B cell (primary cell): Measurements from ENCODE around the gene CTNNA2. TPM values are rescaled to one million over a fixed set of nuclear protein-coding genes. Genes with fewer than 3 reads are reported as not detected.

ENCODE experiments used
- ATAC-seq: fragments of 200-7000 bp; cut with Tn5 transposase; one replicate; pipeline ENCODE4 v1.10.0; 2021; ENCODE audit warnings: low read depth, mild to moderate bottlenecking, moderate number of reproducible peaks, moderate library complexity
- CTCF ChIA-PET: fragments of 350-600 bp; sonication (Branson Sonifier 250); formaldehyde crosslinking; loops from one replicate; lab custom pipeline; 2021; ENCODE audit warnings: antibody characterized with exemption, inconsistent platforms; lab: Charles Lee
- POLR2A ChIA-PET: fragments of 350-600 bp; sonication (Branson Sonifier 250); formaldehyde crosslinking; loops from one replicate; lab custom pipeline; 2021; ENCODE audit warnings: antibody characterized with exemption; lab: Charles Lee
- DNase-seq: peaks from one replicate; pipeline ENCODE4 v3.0.0; 2013
- H2AFZ ChIP-seq: 2 replicates; pipeline ENCODE4 v1.6.1; 2012; ENCODE audit warnings: mild to moderate bottlenecking, low read depth, low read length; ENCODE audit not compliant: insufficient read depth, poor library complexity, severe bottlenecking
- H3K27ac ChIP-seq, 2 donors: 1 replicate in 1 of 2; 2 replicates in 1 of 2; pipeline ENCODE4 v1.5.1; 2012 to 2013; ENCODE audit warnings: low read length in 2 of 2, mild to moderate bottlenecking in 2 of 2, moderate library complexity in 1 of 2
- H3K27me3 ChIP-seq, 4 experiments: fragments of 200-600 bp in 1 of 4; sonication (generic) in 1 of 4; replicated peaks in 1 of 4; 1 replicate in 2 of 4; 2 replicates in 2 of 4; pipeline versions ENCODE4 v1.6.1 to v1.7.0; 2013 to 2016; ENCODE audit warnings: low read length in 3 of 4, mild to moderate bottlenecking in 2 of 4, mixed read lengths in 1 of 4, moderate library complexity in 1 of 4; ENCODE audit not compliant: insufficient read depth in 4 of 4, control insufficient read depth in 3 of 4; ENCODE audit errors: control extremely low read depth in 1 of 4
- H3K36me3 ChIP-seq, 2 experiments: replicated peaks in 1 of 2; 1 replicate in 1 of 2; 2 replicates in 1 of 2; pipeline versions ENCODE4 v1.6.1 to v1.7.1; 2013; ENCODE audit warnings: low read length in 1 of 2; ENCODE audit not compliant: insufficient read depth in 2 of 2, control insufficient read depth in 1 of 2; ENCODE audit errors: control extremely low read depth in 1 of 2, extremely low read depth in 1 of 2
- H3K4me1 ChIP-seq, 2 donors: fragments of 200-600 bp in 1 of 2; sonication (generic) in 1 of 2; 1 replicate in 1 of 2; 2 replicates in 1 of 2; pipeline versions ENCODE4 v1.5.1 to v1.6.1; 2013 to 2017; ENCODE audit warnings: low read length in 2 of 2; ENCODE audit not compliant: control insufficient read depth in 2 of 2, insufficient read depth in 2 of 2
- H3K4me2 ChIP-seq: replicated peaks from 2 replicates; pipeline ENCODE3; 2012; ENCODE audit warnings: mild to moderate bottlenecking, low read depth, low read length; ENCODE audit not compliant: poor library complexity, severe bottlenecking
- H3K4me3 ChIP-seq, 5 experiments: fragments of 200-600 bp in 1 of 5; sonication (generic) in 1 of 5; 1 replicate in 3 of 5; 2 replicates in 2 of 5; pipeline versions ENCODE4 v1.5.1 to v1.7.0; 2011 to 2016; ENCODE audit warnings: low read length in 4 of 5, mild to moderate bottlenecking in 4 of 5, low read depth in 2 of 5, control low read depth in 1 of 5, moderate library complexity in 1 of 5; ENCODE audit not compliant: insufficient read depth in 1 of 5; ENCODE audit errors: control extremely low read depth in 1 of 5, extremely low read depth in 1 of 5
- H3K79me2 ChIP-seq: fragments of 200-600 bp; sonication (generic); one replicate; pipeline ENCODE4 v1.6.0; 2016; ENCODE audit warnings: low read length; ENCODE audit not compliant: control insufficient read depth, insufficient read depth
- H3K9ac ChIP-seq: fragments of 200-600 bp; sonication (generic); 2 replicates; pipeline ENCODE4 v1.6.1; 2017; ENCODE audit warnings: mild to moderate bottlenecking, low read length, moderate library complexity
- H3K9me3 ChIP-seq, 3 donors: one replicate each; pipeline versions ENCODE4 v1.6.1 to v1.7.1; 2013; ENCODE audit warnings: low read length in 2 of 3; ENCODE audit not compliant: control insufficient read depth in 2 of 3, insufficient read depth in 1 of 3; ENCODE audit errors: control extremely low read depth in 1 of 3
- H4K20me1 ChIP-seq: 2 replicates; pipeline ENCODE4 v1.6.0; 2012; ENCODE audit warnings: mild to moderate bottlenecking, low read length; ENCODE audit not compliant: insufficient read depth, control insufficient read depth, poor library complexity, severe bottlenecking
- H3K27ac Mint-ChIP-seq: one replicate; pipeline ENCODE4 v1.8.0; 2021; ENCODE audit warnings: mixed read lengths
- H3K27me3 Mint-ChIP-seq: one replicate; pipeline ENCODE4 v1.8.0; 2021; ENCODE audit warnings: mixed read lengths
- H3K4me1 Mint-ChIP-seq: one replicate; pipeline ENCODE4 v1.8.0; 2021; ENCODE audit warnings: mixed read lengths
- H3K4me3 Mint-ChIP-seq: one replicate; pipeline ENCODE4 v1.8.0; 2021; ENCODE audit warnings: mixed read lengths
- H3K9me3 Mint-ChIP-seq: one replicate; pipeline ENCODE4 v1.8.0; 2022; ENCODE audit warnings: mixed read lengths; ENCODE audit not compliant: insufficient read depth
- CTCF ChIP-seq: fragments of 200-600 bp; IDR thresholded peaks from one replicate; pipeline ENCODE4 v1.8.0; 2022; ENCODE audit warnings: antibody characterized with exemption, mild to moderate bottlenecking
- EZH2 ChIP-seq: IDR thresholded peaks from 2 replicates; pipeline ENCODE4 v1.6.1; 2012; ENCODE audit warnings: borderline replicate concordance, low read depth, mild to moderate bottlenecking, moderate library complexity, low read length; ENCODE audit not compliant: insufficient read depth, poor library complexity, severe bottlenecking
- WGBS: methylation state at CpG from one replicate; pipeline ENCODE4 v1.1.5; 2013; ENCODE audit warnings: missing lambda C conversion rate; ENCODE audit not compliant: insufficient coverage; 5-methylcytosine and 5-hydroxymethylcytosine counted together
- intact Hi-C: fragments of 100-400 bp; cut with micrococcal nuclease; formaldehyde crosslinking; loops from one replicate; pipeline ENCODE4 v1.10.0; 2022
- polyA plus RNA-seq: library from polyadenylated mRNA; depleted of rRNA; stranded (reverse); fragments of >200 nt; gene quantifications from 2 replicates; pipeline ENCODE4 v1.2.3, GENCODE V29; 2012
- small RNA-seq: library from RNA; depleted of rRNA; stranded (forward); fragments of <200 nt; gene quantifications from one replicate; pipeline ENCODE3, GENCODE V24; 2012; ENCODE audit warnings: low replicate concordance, low read depth; ENCODE audit not compliant: insufficient read length
- total RNA-seq, 2 donors: library from RNA; stranded (reverse); fragments of 120-200 nt in 1 of 2; gene quantifications; 1 replicate in 1 of 2; 2 replicates in 1 of 2; pipeline versions ENCODE4 v1.2.3 to v1.2.4, GENCODE V29; 2013 to 2022

Gene CTNNA2
- total and polyA plus RNA-seq, 2 donors (not counting 1 experiment from before 2014, with no cell fraction given) = not detected

GRCh38 chr2:80689106-80689505 lies 1176.3 kb downstream of the CTNNA2 start:
- H3K27ac ChIP-seq = no peak overlapping the region
- Mint-ChIP-seq H3K27ac (no peak overlapping the region), H3K4me1 (no peaks in the 10 kb centered on the region), H3K4me3 (no peak overlapping the region), H3K27me3 (no peaks in the 10 kb centered on the region), H3K9me3 (peaks cover 2% of the 10 kb centered on the region)
- H3K36me3 ChIP-seq = no peaks in the 10 kb centered on the region
- H3K4me3 ChIP-seq = no peak overlapping the region
- DNase-seq (no peak), ATAC-seq (no peak)
- H2AFZ ChIP-seq = no peak overlapping the region
- H3K79me2 ChIP-seq = no peaks in the 10 kb centered on the region
- WGBS = no CpG with 5 or more reads among the region's 1 CpG
- CTCF ChIA-PET = no interaction called here
- H4K20me1 ChIP-seq = no peaks in the 10 kb centered on the region
- intact Hi-C loops = no loop called here
- H3K4me1 ChIP-seq = no peaks in the 10 kb centered on the region
- POLR2A ChIA-PET = no interaction called here
- H3K9me3 ChIP-seq = peaks cover 0 to 2% (median 0%) of the 10 kb centered on the region in 3 donors
- H3K4me2 ChIP-seq = no peak overlapping the region
- TF ChIP-seq CTCF (no peak), EZH2 (no peak)
- H3K9ac ChIP-seq = no peak overlapping the region
- H3K27me3 ChIP-seq = no peaks in the 10 kb centered on the region

Small RNA genes within 50 kb of the gene (small RNA-seq; reads per million reads assigned to genes)
- gene MIR4264 (not detected), gene MIR8080 (not detected), gene RNU6-561P (not detected)
